A204.1 (cell line): Measurements from ENCODE around the gene GOLGA3.
"Not testable (repeated sequence)": the region's sequence is repeated elsewhere in the genome, so short reads cannot be mapped to it uniquely, and the experiment has no call there.

Experiments
- FAIRE-seq: peaks from 2 replicates; lab custom pipeline; 2012; peaks lifted over from hg19 to GRCh38; lab: Jason Lieb, UNC

GOLGA3 gene

DNA sequence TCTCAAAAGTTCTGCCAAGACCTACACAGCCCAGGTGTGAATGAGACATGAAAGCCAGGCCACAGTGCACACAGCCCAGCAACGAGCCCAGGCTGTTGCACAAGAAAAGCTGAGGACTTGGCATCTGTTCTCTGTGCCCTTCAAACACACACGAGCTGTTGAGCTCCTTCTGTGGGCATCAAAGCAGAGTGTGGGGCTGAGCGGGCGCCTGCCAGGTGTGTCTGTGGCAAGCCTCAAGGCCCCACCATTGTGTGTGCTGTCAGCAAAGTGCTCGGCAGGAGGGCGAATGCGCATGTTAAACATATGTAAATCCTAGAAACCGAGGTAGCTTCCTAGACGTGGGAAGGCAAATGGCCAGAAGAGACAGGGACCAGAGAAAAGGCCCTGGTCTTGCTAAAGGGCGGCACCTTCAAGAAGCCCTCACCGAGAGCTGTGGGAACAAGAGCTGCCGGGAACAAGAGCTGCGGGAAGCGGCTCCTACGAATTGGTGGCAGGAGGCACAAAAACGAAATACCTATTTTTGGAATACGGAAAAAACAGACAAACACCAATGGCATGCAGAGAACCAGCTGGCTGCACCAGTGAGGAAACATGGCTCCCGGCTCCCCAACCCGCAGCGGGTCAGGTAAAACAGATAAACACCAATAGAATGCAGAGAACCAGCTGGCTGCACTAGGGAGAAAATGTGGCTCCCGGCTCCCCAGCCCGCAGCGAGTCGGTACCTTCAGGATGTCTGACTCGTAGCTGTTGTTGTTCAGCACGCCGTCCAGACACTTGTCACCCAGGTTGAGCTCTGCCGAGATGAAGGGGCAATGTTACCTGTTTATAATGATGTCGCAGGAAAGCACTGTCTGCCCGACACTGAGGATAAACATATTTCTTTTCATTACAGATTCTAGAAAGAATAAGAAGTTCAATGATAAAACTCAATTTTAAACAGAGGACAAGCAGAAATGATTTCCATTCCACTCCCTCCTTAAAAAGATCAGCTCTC is 19.0 kb upstream of the GOLGA3 start:
- no peak for FAIRE-seq

DNA sequence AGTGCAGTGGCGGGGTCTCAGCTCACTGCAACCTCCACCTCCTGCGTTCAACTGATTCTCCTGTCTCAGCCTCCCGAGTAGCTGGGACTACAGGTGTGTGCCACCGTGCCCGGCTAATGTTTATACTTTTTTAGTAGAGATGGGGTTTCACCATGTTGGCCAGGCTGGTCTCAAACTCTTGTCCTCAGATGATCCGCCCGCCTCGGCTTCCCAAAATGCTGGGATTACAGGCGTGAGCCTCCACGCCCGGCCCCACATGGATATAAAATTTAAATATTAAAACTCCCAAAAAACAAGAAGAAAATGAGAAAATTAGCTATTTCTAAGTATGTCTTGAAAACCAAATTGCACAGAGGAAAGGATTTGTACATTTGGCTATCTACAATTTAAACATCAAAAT is 16.0 kb upstream of the GOLGA3 start:
- not testable (repeated sequence) for FAIRE-seq

DNA sequence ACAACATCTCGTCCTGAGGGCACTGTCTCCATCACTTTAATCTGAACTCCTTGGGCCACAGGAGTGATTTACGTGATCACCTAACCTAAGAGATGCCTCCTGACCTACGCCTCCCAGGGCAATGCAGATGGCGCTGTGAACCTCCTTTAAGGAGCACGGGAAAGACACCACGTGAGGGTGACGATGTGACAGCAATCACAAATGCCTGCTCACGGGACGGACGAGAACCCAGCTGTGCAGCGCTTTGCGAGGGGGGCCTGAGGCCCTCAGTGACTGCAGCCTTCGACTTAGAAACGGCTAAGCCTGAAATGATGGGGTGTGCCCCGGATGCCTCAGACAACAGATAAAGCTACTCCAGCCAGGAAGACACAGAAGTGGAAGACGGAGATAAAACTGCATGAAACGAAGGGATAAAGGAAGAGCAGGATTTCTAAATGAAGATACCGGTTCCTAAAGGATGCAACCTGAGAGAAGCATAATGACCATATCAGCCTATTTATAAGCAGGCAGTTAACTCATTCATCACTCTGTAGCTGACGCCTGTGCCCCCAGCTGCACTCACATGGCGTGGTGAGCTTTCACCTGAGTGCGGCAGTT is 13.9 kb upstream of the GOLGA3 start:
- no peak for FAIRE-seq

DNA sequence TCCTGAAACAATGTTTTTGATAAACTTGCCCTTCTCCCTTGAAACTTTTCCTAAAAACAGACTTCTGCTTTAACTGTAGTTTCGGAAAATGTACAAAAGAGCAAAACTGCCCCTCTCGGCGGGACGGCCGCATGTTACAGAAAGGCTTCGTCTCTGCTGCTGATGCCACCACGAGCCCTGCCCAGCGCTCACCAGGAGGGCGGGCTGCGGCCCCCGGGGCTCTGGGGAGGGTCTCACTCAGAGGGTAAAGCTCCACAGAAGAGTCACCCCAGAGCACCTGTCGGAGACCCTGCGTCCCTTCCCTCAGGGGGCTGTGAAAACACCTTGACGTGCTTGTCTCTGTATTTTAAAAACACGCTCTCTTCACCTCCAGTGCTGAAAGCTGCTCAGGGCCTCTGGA is 12.5 kb upstream of the GOLGA3 start:
- no peak for FAIRE-seq

DNA sequence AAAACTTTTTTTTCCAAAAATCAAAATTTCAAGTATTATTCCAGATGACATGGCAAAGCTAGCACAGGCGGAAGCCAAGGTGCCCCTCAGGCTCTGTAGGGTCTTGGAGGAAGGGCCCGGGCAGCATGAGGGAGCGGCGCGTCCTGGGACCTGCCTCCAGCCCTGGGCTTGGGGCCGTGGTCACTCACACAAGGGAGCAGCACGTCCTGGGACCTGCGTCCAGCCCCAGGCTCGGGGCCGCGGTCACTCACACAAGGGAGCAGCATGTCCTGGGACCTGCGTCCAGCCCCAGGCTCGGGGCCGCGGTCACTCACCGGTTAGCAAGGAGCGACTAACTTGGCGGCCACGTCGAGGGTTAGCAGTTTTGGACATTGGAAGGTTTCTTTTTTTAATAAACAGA is 11.9 kb upstream of the GOLGA3 start:
- no peak for FAIRE-seq

DNA sequence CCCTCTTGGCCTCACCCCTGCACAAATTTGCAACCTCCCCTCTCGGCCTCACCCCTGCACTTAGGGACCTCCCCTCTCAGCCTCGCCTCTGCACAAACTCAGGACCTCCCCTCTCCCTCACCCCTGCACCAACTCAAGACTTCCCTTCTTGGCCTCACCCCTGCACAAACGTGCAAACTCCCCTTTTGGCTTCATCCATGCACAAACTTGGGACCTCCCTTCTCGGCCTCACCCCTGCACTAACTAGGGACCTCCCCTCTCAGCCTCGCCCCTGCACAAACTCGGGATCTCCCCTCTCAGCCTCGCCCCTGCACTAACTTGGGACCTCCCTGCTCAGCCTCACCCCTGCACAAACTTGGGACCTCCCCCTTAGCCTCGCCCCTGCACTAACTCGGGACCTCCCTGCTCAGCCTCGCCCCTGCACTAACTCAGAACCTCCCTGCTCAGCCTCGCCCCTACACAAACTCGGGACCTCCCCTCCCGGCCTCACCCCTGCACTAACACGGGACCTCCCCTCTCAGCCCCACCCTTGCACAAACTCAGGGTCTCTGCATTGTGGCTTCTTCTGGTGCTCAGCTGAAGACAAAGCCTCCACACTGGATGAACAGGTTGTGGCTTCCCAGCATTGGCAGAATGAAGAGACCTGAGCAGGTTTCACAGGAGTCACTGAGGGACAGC is 11.0 kb upstream of the GOLGA3 start:
- no peak for FAIRE-seq

DNA sequence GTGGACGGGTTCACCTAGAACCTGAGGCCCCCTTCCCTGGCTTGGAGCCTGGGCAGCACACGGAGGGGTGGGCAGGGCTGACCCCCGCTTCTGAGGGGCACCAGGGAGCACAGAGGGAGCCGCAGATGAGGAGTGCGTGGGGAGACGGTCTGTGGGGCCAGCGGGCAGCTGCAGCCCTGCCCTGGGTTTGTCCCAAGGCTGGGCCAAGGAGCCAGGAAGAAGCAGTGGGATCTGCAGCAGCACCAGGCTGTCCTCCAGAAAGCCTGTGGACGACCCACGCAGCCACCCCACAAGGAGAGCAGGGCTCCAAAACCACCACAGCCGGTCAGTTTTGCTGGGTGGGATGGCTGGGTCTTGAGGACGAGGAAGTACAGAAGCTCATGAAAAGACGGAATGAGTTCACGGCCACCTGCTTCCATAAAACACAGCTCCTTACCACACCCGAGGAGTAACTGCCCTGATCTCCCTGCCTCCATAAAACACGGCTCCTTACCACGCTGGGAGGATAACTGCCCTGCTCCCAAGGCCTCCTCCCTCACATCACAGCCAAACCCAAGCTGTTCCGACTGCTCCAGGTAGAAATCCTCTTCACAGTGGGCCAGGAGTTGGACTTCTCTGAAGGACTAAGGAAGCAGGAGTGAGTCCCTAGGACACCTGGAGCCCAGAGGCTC is 9.9 kb upstream of the GOLGA3 start:
- no peak for FAIRE-seq

DNA sequence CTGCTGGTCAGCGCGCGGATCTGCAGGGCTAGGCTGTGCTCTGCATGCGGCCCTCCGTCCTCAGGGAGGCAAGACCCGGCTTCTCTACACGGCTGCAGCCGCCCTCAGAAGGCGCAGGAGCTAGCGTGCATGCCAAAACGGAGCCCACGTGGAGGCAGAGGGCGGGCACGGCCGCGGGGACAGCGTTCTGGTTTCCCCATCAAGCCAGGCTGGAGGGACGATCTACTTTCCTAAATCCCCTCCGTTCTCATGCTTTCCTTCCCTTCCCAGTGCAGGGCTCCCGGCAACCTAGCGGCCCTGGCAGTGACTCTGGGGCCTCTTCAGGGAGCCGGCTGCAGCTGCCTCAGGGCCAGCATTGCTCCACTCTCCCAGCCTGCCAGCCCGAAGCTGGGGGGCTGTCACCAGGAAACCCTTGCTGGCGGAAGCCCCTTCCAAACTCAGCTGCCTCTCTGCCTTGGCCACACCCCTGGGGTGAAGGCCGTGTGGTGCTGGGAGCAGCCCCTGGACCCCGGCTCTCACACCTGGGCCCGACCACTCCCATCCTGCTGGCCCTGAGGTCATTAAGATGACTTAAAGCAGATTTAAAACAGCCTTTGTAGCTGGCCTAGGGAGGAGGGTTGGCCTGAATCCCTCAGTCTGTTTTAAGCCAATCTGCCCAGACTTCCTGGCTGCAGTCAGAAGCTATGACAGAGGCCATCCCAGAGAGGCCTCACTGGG is 9.2 kb upstream of the GOLGA3 start:
- no peak for FAIRE-seq

DNA sequence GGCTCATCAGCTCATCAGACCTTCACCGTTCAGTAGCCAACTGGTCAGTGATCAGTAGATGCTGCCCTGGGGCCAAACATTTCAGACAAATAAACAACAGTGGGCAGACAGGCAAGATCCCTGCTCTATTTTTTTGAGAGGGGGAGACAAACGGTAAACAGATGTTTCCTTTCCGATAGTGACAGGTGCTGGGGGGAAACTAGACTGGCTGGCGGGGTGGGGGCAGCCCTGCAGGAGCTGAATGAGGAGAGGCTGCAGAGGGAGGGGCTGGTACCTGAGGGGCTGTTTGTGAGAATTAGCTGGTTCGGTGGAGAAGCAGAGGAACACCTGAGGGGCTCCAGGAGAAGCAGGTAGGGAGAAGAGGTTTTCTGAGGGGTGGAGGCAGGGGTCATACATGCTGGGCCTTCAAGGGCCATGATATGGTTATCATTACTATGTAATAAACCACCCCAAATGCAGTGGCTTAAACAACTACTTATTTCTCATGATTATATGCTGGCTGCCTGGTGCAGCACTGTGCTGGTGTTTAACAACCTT is 8.2 kb upstream of the GOLGA3 start:
- no peak for FAIRE-seq

DNA sequence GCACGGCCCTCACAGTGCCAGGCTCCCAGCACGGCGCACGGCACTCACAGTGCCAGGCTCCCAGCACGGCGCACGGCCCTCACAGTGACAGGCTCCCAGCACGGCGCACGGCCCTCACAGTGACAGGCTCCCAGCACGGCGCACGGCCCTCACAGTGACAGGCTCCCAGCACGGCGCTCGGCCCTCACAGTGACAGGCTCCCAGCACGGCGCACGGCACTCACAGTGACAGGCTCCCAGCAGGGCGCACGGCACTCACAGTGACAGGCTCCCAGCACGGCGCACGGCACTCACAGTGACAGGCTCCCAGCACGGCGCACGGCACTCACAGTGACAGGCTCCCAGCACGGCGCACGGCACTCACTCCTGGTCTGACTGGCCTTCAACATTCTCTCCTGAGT is 7.6 kb upstream of the GOLGA3 start:
- not testable (repeated sequence) for FAIRE-seq

DNA sequence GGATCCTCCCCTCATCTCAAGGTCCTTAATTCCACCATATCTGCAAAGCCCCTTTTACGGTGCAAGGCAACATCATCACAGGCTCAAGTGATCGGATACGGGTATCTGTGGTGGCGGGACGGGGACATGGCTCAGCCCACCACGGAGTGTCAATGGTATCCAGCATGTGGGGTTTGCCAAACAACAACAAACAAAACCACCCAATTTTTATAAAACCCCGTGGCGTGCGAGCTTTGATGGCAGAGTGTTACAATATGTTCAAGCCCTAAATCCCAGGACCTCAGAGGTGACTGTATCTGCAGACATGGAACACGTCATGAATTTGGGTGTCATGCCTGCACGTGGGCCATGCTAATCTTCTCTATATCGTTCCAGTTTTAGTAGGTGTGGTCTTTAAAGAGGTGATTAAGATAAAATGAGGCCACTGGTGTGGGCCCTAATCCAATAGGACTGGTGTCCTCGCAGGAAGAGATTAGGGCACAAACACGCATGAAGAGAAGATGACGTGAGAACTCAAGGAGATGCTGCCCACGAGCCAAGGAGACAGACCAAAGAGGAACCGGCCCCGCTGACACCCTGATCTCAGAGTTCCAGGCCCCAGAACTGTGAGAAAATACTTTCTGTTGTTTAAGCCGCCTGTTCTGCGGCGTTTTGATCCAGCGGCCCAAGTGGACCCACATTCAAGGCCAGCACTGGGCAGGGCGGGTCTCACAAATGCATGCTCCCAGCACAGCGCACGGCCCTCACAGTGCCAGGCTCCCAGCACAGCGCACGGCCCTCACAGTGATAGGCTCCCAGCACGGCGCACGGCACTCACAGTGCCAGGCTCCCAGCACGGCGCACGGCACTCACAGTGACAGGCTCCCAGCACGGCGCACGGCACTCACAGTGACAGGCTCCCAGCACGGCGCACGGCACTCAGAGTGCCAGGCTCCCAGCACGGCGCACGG is 6.7 kb upstream of the GOLGA3 start:
- FAIRE-seq = no peak

DNA sequence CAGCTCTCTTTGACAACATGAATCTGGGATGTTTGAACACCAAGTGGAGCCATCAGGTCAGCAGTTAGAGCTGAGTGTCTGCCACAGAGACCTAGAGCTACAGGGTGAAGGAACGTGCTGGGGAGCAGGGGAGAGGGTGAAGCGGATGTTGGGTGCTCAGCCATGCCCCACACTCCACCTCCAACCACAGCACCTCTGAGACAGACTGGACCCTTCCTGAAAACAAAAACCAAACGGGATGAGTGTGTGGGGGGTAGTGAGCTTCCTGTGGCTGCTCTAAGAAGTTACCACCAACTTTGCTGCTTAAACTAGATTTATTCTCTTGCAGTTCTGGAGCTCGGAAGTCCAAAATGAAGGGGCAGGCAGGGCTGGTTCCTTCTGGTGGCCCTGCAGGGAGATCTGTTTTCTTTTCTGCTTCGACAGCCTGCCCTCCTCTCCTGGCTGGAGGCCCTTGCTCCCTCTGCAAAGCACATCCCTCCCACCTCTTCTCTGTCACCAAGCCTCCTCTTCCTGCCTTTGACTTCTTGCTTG is 5.6 kb upstream of the GOLGA3 start:
- FAIRE-seq = no peak

DNA sequence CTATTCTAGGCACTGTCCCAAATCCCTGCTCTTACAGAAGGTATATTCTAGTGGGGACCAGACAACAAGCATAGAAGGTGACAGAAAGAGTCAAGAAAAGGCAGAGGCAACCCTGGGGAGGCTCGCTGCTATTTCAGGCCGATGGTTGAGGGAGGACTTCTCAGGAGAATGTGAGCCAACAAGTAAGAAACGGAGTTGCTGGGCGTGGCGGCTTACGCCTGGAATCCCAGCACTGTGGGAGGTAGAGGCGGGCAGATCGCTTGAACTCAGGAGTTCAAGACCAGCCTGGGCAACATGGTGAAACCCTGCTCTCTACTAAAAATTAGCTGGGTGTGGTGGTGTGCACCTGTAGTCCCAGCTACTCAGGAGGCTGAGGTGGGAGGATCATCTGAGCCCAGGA is 4.7 kb upstream of the GOLGA3 start:
- FAIRE-seq = no peak

DNA sequence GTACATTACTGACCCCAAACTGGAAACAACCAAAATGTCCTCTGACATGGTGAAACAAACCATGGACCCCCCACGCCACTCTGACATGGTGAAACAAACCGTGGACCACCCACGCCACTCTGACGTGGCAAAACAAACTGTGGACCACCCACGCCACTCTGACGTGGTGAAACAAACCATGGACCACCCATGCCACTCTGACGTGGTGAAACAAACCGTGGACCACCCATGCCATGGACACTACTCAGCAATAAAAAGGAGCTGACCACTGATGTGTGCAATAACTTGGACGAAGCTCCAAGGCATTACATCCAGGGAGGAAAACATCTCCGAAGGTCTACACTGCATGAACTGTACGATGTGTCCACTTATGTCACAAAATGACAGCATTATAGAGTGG is 3.1 kb upstream of the GOLGA3 start:
- no peak for FAIRE-seq

DNA sequence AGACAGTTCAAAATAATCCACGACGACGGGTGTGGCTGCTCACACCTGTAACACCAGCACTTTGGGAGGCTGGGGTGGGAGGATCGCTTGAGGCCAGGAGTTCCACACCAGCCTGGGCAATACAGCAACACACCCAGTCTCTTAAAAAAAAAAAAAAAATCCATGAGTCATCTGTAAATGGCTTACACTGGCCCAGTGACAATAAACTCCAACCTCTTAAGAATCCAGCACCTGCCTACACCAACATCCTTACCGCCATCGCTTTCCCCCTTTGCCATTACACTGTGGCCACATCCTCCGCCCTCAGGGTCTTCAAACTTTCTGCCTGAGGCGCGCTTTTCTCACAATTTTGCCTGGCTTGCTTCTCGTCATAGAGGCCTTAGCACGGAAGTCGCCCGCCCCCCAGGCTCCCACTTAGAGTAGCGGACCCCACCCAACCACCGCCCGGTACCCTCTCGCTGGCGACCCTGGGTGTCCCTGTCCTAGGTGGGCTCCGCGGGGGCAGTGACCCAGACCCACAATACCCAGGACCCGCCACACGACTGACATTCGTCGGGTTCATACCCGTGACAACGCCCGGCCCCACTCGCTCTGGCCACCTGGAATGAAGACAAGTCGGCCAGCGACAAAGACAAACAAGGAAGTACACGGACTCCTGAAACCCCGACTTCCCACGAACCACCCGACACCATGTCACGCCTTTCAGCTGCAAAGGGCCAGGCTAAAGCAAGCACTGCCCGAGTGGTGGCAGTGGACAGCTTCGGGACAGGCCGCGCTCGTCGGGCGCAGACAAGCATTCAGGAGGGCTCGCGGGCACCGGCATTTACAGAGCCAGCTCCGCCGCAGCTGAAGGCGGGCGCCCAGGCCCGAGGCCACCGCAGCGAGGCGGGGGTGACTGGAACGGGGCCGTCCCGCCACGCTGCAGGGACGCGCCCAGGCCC is 636 bp downstream of the GOLGA3 start:
- FAIRE-seq = no peak

DNA sequence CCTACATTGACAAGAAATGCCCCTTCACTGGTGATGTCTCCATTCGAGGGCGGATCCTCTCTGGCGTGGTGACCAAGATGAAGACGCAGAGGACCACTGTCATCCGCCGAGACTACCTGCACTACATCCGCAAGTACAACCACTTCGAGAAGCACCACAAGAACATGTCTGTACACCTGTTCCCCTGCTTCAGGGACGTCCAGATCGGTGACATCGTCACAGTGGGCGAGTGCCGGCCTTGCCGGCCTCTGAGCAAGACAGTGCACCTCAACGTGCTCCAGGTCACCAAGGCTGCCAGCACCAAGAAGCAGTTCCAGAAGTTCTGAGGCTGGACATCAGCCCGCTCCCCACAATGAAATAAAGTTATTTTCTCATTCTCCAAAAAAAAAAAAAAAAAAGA is 2.8 kb downstream of the GOLGA3 start:
- FAIRE-seq = no peak

DNA sequence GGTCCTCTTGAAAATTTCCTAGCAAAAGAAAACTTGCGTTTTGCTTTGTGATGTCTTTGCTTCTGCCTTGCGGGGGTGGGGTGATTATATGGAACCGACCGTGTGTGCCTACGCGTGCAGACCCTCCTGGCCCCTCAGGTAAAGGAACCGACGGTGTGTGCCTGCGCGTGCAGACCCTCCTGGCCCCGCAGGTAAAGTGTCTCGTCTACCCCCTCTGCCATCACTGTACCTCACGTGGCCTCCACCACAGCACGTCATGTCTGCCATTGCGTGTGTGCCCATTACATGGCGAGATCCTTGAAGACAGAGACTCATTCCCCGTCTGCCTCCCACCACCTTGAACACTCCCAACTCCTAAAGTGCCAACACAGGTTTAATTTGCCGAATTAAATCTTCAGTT is 3.6 kb downstream of the GOLGA3 start:
- FAIRE-seq = no peak

DNA sequence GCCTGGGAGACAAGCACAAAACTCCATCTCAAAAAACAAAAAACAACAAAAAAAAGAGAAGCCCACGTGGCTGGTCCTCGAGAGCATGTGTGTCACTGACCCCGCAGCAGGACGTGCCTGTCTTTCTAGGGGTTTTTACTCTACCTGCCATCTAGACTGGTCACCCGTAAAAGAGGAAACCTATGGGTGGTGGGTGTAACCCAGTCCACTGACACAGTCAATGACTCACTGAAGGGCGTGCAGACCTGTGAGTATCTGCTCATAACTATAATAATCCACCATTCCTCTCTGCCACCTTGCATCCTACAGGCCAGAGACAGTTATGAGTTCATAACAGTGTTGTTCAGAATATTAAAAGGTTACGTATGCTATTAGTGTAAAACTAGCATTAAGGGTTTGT is 4.6 kb downstream of the GOLGA3 start:
- FAIRE-seq = no peak

DNA sequence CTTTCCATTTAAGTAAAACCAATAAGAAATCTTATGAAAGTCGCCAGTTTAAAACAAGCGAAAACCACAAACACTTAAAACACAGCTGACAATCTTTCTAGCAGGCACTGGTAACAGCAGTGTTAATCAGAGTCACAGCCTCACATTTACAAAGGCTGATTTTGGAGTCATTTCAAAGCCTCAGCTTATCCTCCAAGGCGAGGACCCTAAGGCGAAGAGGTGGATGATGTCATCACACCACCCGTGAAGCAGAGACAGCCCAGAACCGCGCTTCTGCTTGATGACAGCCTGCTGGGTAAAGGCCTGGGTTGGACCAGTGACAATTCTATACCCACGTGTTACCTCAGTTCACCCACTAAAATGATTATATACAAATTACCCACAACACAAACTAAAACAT is 10.1 kb downstream of the GOLGA3 start:
- no peak for FAIRE-seq
